HL-60/S4 (cell line): ENCODE data around the gene PPM1F.

Experiments
- in situ Hi-C: fragments of 300-500 bp; cut with MboI; formaldehyde crosslinking; loops from 2 replicates; pipeline ENCODE4 v1.14.3; 2022; ENCODE audit warnings: low sequenced_read_pairs

Gene PPM1F

DNA sequence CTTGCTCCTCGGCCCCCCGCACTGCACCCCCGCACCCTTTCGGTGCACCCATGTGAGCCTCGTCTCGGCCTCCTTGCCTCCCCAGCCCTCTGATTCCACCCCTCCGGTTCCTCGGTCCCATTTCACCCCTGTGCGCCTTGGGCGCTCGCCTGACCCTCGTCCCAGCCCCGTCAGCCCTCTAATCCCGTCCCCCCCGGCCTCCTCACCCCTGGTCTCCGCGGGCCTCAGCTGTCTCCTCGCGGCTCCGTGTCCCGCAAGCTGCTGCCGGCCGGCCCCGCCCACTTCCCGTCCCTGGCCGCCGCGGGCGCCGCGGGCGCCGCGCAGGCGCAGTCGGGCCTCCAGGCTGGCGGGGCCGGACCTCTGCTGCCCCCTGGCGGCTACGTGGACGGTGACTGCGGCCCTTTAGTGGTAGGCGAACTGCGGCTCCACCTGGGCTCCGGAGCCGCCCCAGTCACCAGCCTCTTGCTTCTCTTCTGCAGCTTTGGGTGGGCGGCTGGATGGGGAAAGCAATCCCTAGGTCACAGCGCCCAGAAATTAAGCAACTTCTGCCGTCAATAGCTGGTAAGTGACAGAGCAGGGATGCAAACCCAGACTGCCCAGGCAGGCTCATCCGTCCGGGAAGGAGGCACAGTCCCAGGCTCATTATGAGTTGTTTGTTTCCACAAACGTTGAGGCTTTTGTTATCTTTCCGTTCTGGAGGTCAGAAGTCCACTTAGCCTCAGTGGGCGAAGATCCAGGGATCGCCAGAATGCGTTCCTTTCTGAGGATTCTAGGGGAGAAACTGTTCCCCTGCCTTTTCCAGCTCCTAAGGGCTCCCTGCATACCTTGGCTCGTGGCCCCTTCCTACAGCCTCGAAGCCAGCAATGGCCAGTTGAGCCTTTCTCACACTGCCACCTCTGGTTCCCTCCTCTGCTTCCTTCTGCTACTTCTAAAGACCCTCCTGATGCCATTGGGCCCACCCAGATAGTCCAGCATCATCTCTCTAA is at the start of gene PPM1F:
PPM1F (minus strand) TSS at position 263 of the 986 bp plus-strand sequence. CDS start 6,800 bp downstream, outside the sequence.
- in situ Hi-C loops, result no loop called here

GRCh38 chr22:22001664-22002525 is 49.2 kb upstream of the PPM1F start:
- in situ Hi-C loops, result no loop called here

GRCh38 chr22:21998595-21999247 is 46.1 kb upstream of the PPM1F start:
- in situ Hi-C loops, result no loop called here

DNA sequence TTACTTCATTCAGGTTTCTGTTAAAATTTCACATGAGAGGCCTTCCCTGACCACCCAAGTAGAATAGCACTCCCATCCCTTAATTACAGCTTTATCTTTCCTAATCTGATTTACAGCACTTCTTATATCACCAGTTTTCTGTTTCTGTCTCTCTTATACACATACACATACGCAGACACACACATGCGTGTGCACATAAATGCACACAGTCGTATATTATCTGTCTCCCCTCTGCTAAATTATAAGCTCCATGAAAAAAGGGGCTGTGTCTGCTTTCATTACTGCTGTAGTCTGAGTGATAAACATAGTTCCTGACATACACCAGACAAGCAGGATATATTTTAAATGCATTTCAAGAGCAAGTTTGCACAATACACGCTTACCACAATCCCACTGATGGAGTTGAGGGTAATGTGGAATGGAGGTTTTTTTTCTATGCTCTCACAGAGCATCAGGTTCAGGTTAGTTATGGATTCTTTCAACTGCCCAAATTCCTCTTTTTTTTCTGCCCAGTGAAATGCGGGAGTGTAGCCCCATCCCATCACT is 43.6 kb upstream of the PPM1F start:
- in situ Hi-C loops, result no loop called here

GRCh38 chr22:21995660-21996059 is 43.0 kb upstream of the PPM1F start:
- in situ Hi-C loops, result no loop called here

DNA sequence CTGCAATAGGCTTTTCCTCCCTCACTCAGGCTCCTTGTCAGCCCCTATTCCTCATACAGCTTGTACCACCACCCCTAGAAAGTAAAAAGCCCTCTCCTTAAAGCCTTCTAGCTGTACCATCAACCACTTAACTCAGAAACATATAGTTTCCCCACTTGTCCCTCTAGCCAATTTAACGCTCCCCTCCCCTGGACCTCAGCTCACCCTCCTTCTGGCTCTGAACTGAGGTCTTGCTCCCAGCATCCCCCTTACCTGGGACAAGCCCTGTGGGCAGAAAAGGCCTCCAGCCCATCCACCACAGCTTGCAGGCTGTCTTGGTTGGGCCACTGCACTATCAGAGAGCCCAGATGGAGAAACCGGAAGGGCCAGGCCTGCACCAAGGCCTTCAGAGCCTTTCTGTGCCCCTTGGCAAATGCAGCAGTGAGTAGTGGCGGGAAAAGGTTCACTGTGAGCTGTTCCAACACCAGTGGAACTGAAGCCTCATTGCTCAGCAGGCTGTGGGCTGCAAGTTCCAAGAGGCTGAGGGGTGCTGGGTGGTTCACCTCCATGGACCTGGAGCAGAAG is 42.3 kb upstream of the PPM1F start:
- in situ Hi-C loops, result no loop called here

DNA sequence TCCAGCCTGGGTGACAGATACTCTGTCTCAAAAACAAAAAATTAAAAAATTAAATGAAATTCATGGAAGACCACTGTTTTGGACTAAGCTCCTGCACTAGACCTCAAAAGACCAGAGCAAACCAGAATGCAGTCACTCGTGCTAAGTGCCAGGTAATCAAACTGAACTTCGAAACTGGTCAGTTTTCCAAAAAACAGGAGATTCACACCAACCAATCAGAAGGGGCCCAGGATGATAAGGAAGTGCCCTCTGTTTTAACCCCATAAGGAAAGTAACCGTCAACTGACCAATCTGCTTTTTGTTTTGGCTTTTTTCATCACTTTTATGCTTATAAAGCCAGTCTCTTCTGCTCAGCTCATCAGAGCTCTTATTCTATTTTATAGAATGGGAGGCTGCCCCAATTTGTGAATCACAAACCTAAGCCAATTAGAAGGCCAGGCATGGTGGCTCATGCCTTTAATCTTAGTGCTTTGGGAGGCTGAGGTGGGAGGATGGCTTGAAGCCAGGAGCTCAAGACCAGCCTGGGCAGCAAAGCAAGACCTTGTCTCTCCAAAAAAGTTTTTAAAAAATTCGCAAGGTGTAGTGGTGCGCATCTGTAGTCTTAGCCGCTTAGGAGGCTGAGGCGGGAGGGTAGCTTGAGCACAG is 40.1 kb upstream of the PPM1F start:
- in situ Hi-C loops, result no loop called here

- in situ Hi-C loops, result no loop called here
Observed at GRCh38 chr22:21991774-21992173, 39.1 kb upstream of the PPM1F start.

DNA sequence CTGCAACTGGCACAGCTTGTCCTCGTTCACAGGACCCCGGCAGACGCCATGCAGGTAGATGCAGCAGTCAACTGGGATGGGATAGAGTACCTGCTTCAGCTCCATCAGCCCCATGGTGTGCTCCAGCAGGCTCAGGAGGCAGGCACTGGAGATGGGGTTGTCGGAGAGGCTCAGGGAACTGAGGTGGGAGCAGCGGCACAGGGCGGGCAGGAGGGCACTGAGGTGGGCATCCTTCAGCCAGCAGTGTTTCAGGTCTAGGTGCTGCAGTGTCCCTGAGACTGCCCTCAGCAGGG is 38.6 kb upstream of the PPM1F start:
- in situ Hi-C loops, result no loop called here

- in situ Hi-C loops, result no loop called here
Observed at GRCh38 chr22:21990445-21991303, 38.0 kb upstream of the PPM1F start.

- in situ Hi-C loops, result no loop called here
Observed at GRCh38 chr22:21989049-21989448, 36.4 kb upstream of the PPM1F start.

- in situ Hi-C loops, result no loop called here
Observed at GRCh38 chr22:21985214-21985613, 32.6 kb upstream of the PPM1F start.

DNA sequence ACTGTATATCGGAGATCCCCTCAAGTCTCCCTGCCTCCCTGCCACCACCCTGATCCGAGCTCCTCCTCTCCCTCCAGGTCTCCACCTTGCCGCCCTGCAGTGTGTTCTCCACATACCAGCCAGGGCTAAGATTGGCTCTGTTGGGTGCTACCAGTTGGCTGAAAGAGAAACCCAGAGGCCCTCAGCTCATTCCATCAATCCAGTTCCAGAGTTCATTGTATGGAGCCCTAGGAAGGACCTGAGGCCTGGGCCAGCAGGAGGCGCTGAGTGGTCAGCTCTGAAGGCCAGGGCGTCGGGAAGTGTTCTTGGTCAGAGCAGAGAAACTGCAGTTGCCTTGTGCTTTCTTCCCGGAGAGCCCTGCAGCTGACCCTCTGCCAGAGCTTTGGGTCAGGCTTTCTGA is 32.1 kb upstream of the PPM1F start:
- in situ Hi-C loops, result no loop called here

DNA sequence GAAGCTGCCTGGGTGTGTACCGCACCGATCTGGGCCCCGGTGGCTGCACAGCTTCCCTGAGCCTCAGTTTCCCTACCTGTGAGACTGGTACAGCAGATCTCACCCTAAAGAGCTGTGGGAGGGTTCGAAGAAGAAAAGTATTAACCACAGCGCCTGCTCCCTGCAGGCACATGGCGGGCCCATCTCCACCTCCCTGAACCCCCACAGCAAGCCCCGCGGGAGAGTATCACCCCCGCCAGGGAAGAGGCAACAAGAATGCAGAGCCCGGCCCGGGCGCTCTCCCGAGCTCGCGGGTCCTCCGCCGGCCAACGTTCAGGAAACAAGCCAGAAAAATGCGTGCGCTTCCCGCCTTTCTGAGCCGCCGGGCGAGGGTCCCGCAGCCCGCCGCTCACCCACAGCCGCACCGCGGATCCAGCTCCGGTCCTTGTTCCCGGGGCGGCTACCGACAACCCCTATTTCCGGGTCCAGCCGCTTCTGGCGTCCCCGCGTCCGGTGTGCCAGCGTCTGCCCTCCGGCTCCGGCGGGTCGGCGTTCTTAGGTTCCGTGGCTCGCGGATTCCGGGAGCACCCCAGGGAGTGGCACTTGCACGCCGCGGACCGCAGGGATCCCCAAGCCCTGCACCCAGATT is 29.8 kb upstream of the PPM1F start, which contains the start of gene TOP3B:
TOP3B (minus strand) TSS at position 450 of the 628 bp plus-strand sequence. CDS start 7,078 bp downstream, outside the sequence.
- in situ Hi-C loops, result no loop called here

GRCh38 chr22:21981874-21982273 is 29.2 kb upstream of the PPM1F start:
- in situ Hi-C loops, result no loop called here

GRCh38 chr22:21980547-21980946 is 27.9 kb upstream of the PPM1F start:
- in situ Hi-C loops, result no loop called here

GRCh38 chr22:21978564-21979386 is 26.1 kb upstream of the PPM1F start:
- in situ Hi-C loops, result no loop called here

- in situ Hi-C loops, result no loop called here
Observed at GRCh38 chr22:21977814-21978213, 25.2 kb upstream of the PPM1F start.
